BLaER1 treated with 17β-estradiol and CSF1 and Interleukin-3, amounts not matched to agents 10 nM and 100 nM (cell line): ENCODE data around the gene PHF20.
A peak's percentile ranks its signal among the peaks of the same experiment; 100 is the strongest.
"Not testable (repeated sequence)": the region's sequence is repeated elsewhere in the genome, so short reads cannot be mapped to it uniquely, and the experiment has no call there.

ENCODE experiments used
- H3K27ac ChIP-seq, 11 experiments: shearing (Covaris generic); formaldehyde crosslinking; 2 replicates each; pipeline ENCODE4 v1.8.1; 2022
- H3K27me3 ChIP-seq, 11 experiments: shearing (Covaris generic); formaldehyde crosslinking; 2 replicates each; pipeline ENCODE4 v1.8.1; 2022
- H3K36me3 ChIP-seq, 11 experiments: shearing (Covaris generic); formaldehyde crosslinking; 2 replicates each; pipeline ENCODE4 v1.8.1; 2022
- H3K4me1 ChIP-seq, 10 experiments: shearing (Covaris generic); formaldehyde crosslinking; 2 replicates each; pipeline ENCODE4 v1.8.1; 2022
- H3K4me2 ChIP-seq, 11 experiments: shearing (Covaris generic); formaldehyde crosslinking; 2 replicates each; pipeline ENCODE4 v1.8.1; 2022
- H3K4me3 ChIP-seq, 10 experiments: shearing (Covaris generic); formaldehyde crosslinking; 2 replicates each; pipeline ENCODE4 v1.8.1; 2022
- H3K9ac ChIP-seq, 11 experiments: shearing (Covaris generic); formaldehyde crosslinking; 2 replicates each; pipeline ENCODE4 v1.8.1; 2022
- H3K9me3 ChIP-seq, 11 experiments: shearing (Covaris generic); formaldehyde crosslinking; replicated peaks in 1 of 11; 2 replicates each; pipeline ENCODE4 v1.8.1; 2022
- H4K20me1 ChIP-seq, 11 experiments: shearing (Covaris generic); formaldehyde crosslinking; 2 replicates each; pipeline ENCODE4 v1.8.1; 2022
- Cebpa-rat ChIP-seq, 11 experiments: shearing (Covaris generic); IDR thresholded peaks; 2 replicates each; pipeline ENCODE4 v1.8.1; 2022

Gene PHF20

DNA sequence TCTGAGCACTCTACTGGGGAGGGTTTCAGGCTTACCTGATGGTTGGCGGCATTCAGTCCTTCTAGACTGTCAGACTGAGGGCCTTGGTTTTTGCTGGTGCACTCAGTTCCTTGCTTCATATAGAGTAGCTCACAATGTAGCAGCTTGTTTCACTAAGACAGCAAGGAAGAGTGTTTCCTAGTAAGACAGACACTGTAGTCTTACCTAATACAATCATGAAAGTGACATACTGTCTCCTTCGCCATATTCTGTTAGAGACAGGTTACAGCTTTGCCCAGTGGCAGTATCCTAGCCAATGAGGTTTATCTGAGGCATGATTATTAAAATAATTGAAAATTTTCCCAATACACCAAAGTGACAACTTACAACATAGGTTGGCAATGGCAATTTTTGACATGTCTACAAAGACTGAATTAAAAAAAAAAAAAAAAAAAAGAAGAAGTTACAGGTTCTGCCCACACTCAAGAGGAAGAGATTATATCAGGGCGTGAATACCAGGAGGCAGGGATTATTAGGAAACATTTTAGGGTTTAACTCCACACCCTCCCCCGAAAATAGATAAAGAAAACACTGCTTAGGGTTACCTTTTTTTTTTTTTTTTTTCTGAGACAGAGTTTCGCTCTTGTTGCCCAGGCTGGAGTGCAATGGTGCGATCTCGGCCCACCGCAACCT, 115.7 kb downstream of the PHF20 start:
- Histone ChIP-seq H3K27ac (no peak overlapping the region), H3K9me3 (no peaks in the 10 kb centered on the region), H3K4me1 (peaks cover 0 to 11% (median 3%) of the 10 kb centered on the region in 10 experiments; a peak in 8 of 20 replicates)

DNA sequence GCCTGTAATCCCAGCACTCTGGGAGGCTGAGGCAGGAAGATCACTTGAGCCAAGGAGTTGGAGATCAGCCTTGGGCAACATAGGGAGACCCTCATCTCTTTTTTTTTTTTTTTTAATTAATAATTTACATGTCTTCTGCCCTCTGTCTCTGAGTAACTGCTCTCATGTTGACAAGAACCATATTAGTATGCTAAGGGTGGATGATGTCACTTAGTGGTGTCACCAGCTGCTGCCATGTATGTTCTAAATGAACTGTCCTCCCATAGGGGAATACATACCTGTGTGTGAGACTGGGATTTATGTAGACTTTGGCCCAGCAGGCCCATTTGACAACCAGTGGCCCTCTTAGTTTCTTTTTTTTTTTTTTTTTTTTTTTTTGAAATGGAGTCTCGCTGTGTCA, 116.8 kb downstream of the PHF20 start:
- peaks cover 16 to 79% (median 37%) of the 10 kb centered on the region in 11 experiments for H3K36me3 ChIP-seq
- H3K27me3 ChIP-seq: no peaks in the 10 kb centered on the region
- H3K4me2 ChIP-seq: no peak overlapping the region
- peaks cover 0 to 11% (median 7%) of the 10 kb centered on the region in 10 experiments; a peak in 10 of 20 replicates for H3K4me1 ChIP-seq
- no peak overlapping the region for H3K9ac ChIP-seq
- no peak for TF ChIP-seq Cebpa-rat (IDR thresholded peaks at IDR 0.05)
- no peak overlapping the region for H3K27ac ChIP-seq
- H3K4me3 ChIP-seq: no peak overlapping the region
- peaks cover 0 to 22% (median 7%) of the 10 kb centered on the region in 11 experiments; a peak in 6 of 22 replicates for H4K20me1 ChIP-seq
- no peaks in the 10 kb centered on the region for H3K9me3 ChIP-seq

More for the DNA sequence above, 115.7 kb downstream of the PHF20 start:
- Histone ChIP-seq H3K36me3 (peaks cover 18 to 79% (median 39%) of the 10 kb centered on the region in 11 experiments), H4K20me1 (peaks cover 0 to 33% (median 7%) of the 10 kb centered on the region in 11 experiments; a peak in 6 of 22 replicates), H3K4me2 (no peak overlapping the region), H3K4me3 (no peak overlapping the region), H3K9ac (0 out of 22 replicates have a peak overlapping the region, but pooled peaks of 1 of the 11 experiments have one; percentile 7), H3K27me3 (no peaks in the 10 kb centered on the region)
- TF ChIP-seq Cebpa-rat (IDR thresholded peaks at IDR 0.05): no peak

DNA sequence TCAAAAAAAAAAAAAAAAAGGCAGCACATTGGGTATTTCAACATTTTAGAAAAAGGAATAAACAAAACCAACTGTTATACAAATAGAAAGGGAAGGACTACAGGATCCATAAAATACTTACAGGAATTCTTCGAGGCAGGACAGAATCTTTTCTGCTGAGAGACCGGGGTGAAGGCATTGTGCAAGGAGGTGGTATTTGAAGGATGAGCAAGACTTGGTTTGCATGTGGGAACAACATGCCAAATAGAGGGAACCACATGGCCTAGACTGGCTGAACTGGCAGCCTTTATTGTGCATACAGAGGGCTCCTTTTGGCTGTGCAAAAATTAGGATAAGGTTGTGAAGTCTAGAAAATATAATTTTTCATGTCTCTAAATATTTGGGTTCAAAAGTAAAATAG, 119.6 kb downstream of the PHF20 start:
- Histone ChIP-seq H3K4me3 (no peak overlapping the region), H3K27ac (no peak overlapping the region), H3K9ac (no peak overlapping the region)

DNA sequence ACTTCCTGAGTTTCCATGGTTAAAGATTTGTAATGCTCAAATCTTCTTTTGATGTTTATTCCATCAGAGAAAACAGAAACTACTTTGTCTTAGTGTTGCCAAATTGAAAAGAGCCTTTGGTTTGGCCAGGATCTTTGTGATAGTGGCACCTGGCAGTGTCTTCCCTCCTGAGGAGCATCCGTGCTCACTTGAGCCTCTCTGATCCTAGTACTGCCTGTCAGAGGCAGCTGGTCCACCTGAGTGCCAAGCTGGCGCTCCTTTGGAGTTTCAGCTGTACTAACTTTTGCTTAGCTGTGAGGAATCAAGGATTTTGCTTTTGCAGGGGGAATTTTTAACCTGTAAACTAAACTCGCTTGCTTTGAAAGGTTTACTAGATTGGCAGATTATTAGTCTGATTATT, 121.1 kb downstream of the PHF20 start:
- Histone ChIP-seq H3K4me2 (peak overlapping the region in 3 of 11 experiments; percentile 2 to 8 (median 3); a peak in 1 of 22 replicates), H3K4me1 (peaks cover 0 to 17% (median 7%) of the 10 kb centered on the region in 10 experiments; a peak in 12 of 20 replicates), H3K27ac (no peak overlapping the region), H3K9me3 (no peaks in the 10 kb centered on the region), H4K20me1 (peaks cover 0 to 21% (median 0%) of the 10 kb centered on the region in 11 experiments; a peak in 3 of 22 replicates), H3K9ac (no peak overlapping the region), H3K4me3 (no peak overlapping the region), H3K36me3 (peaks cover 22 to 86% (median 46%) of the 10 kb centered on the region in 11 experiments), H3K27me3 (no peaks in the 10 kb centered on the region)
- no peak for TF ChIP-seq Cebpa-rat (IDR thresholded peaks at IDR 0.05)

More for the DNA sequence above, 119.6 kb downstream of the PHF20 start:
- no peaks in the 10 kb centered on the region for H3K27me3 ChIP-seq
- no peak for TF ChIP-seq Cebpa-rat (IDR thresholded peaks at IDR 0.05)
- peaks cover 0 to 21% (median 8%) of the 10 kb centered on the region in 10 experiments; a peak in 12 of 20 replicates for H3K4me1 ChIP-seq
- no peak overlapping the region for H3K4me2 ChIP-seq
- no peaks in the 10 kb centered on the region for H3K9me3 ChIP-seq
- peaks cover 28 to 83% (median 48%) of the 10 kb centered on the region in 11 experiments for H3K36me3 ChIP-seq
- H4K20me1 ChIP-seq: peaks cover 0 to 19% (median 0%) of the 10 kb centered on the region in 11 experiments; a peak in 3 of 22 replicates

DNA sequence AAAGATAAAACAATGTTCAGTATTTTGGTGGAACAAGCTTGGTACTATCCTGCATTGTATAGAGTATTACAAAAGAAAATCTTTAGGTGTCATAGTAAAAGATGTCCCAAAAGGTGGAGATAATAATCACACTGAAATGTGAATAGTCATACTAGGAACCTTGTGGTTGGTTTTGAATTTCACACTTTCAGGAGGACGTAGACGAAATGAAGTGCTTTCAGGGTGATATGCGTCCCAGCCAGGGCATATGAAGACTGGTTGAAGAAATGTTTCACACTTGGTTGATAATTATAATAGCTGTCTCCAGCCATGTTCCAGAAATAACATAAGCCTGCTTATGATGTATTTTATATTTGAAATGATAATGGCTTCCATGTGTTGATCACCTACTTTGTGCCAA, 122.1 kb downstream of the PHF20 start:
- Histone ChIP-seq H3K36me3 (peaks cover 22 to 86% (median 53%) of the 10 kb centered on the region in 11 experiments), H3K4me2 (no peak overlapping the region), H3K9ac (no peak overlapping the region), H3K9me3 (no peaks in the 10 kb centered on the region), H3K4me3 (no peak overlapping the region), H3K27ac (no peak overlapping the region), H3K4me1 (peaks cover 0 to 13% (median 6%) of the 10 kb centered on the region in 10 experiments; a peak in 12 of 20 replicates), H3K27me3 (no peaks in the 10 kb centered on the region), H4K20me1 (peaks cover 0 to 21% (median 0%) of the 10 kb centered on the region in 11 experiments; a peak in 3 of 22 replicates)
- no peak for TF ChIP-seq Cebpa-rat (IDR thresholded peaks at IDR 0.05)

DNA sequence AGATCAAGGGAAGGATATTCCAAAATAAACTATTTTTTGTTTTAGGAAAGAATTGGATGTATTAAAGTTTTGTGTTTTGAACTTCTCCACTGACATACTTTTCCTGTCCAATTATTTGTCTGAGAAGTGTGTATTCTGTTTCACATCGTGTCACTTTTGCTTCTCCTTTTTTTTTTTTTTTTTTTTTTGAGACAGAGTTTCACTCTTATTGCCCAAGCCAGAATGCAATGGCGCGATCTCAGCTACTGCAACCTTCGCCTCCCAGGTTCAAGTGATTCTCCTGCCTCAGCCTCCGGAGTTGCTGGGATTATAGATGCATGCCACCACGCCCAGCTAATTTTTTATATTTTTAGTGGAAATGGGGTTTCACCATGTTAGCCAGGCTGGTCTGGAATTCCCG, 123.7 kb downstream of the PHF20 start:
- Histone ChIP-seq H3K4me2 (0 out of 22 replicates have a peak overlapping the region, but pooled peaks of 2 of the 11 experiments have one; percentile 6 to 53), H3K36me3 (peaks cover 34 to 86% (median 60%) of the 10 kb centered on the region in 11 experiments), H4K20me1 (peaks cover 0 to 26% (median 0%) of the 10 kb centered on the region in 11 experiments; a peak in 3 of 22 replicates), H3K4me1 (peaks cover 0 to 13% (median 6%) of the 10 kb centered on the region in 10 experiments; a peak in 12 of 20 replicates)
- not testable (repeated sequence) for H3K4me3 ChIP-seq, H3K27ac ChIP-seq, H3K9ac ChIP-seq, H3K27me3 ChIP-seq, H3K9me3 ChIP-seq

DNA sequence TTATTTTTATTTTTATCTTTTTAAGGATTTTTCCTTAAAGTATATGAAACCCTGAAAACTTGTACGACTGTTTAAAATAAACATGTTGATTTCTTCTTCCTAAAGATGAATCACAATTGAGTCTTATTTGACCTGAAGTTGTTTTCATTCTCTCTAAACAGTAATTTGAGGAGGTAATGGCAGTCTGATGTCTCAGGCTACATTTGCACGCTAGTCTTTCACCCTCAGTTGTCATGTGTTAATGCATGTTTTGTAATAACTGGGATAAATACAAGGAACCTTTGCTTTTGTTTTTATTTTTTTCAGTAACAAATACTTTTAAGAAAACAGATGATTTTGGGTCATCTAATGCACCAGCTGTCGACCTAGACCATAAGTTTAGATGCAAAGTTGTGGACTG, 127.2 kb downstream of the PHF20 start:
- H3K27ac ChIP-seq: no peak overlapping the region
- no peak overlapping the region for H3K4me2 ChIP-seq
- H3K9me3 ChIP-seq: peaks cover 0 to 6% (median 0%) of the 10 kb centered on the region in 11 experiments; a peak in 4 of 22 replicates

DNA sequence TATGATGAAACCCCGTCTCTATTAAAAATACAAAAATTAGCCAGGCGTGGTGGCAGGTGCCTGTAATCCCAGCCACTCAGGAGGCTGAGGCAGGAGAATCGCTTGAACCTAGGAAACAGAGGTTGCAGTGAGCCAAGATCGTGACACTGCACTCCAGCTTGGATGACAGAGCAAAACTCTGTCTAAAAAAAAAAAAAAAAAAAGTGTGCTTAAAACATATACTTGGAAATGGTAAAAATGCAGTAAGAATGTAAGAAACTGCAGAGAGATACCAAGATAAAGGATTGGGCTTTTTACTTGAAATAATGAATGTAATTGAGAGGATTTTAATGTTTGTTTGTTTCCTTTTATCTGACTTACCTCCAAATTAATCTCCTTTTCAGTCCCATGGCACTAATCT, 129.4 kb downstream of the PHF20 start:
- not testable (repeated sequence) for H3K9me3 ChIP-seq, H3K27me3 ChIP-seq, H3K4me3 ChIP-seq, H3K9ac ChIP-seq, H3K4me2 ChIP-seq, H3K4me1 ChIP-seq, H3K27ac ChIP-seq
- Histone ChIP-seq H3K36me3 (peaks cover 53 to 99% (median 80%) of the 10 kb centered on the region in 11 experiments), H4K20me1 (peaks cover 0 to 27% (median 0%) of the 10 kb centered on the region in 11 experiments; a peak in 5 of 22 replicates)

More for the DNA sequence above, 127.2 kb downstream of the PHF20 start:
- peaks cover 0 to 13% (median 0%) of the 10 kb centered on the region in 10 experiments; a peak in 4 of 20 replicates for H3K4me1 ChIP-seq
- no peaks in the 10 kb centered on the region for H3K27me3 ChIP-seq
- no peak for TF ChIP-seq Cebpa-rat (IDR thresholded peaks at IDR 0.05)
- no peak overlapping the region for H3K9ac ChIP-seq
- H3K36me3 ChIP-seq: peaks cover 45 to 95% (median 77%) of the 10 kb centered on the region in 11 experiments
- no peak overlapping the region for H3K4me3 ChIP-seq
- H4K20me1 ChIP-seq: peaks cover 0 to 35% (median 0%) of the 10 kb centered on the region in 11 experiments; a peak in 5 of 22 replicates
